ENCODE results near the gene IL1RAPL1. TPM values are rescaled to one million over a fixed set of nuclear protein-coding genes. Genes with fewer than 3 reads are reported as not detected.

Gene IL1RAPL1
- total and polyA plus RNA-seq, 2 experiments from 2014 or later, result 0.18 to 0.49 TPM

DNA sequence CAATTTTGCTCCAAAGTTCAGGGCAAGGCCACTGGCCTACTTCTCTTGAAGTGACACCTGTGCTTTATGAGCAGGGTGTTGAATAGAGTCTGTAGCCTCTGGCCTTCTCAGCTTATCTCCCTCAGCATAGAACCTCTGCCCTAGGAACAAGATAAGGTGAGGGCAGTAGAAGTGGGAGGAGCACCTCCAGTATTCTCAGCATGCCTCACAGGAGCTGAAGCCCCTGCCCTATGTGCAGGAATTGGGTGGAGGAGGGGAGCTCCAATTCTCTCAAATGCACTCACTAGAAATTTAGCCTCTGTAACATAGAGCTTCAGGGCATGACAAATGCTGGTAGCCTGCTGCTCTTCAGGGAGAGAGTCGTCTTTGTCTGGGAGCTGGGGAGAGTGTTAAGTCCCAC lies 479.3 kb downstream of the IL1RAPL1 start (continued):
- TF ChIP-seq, protein P1, sequence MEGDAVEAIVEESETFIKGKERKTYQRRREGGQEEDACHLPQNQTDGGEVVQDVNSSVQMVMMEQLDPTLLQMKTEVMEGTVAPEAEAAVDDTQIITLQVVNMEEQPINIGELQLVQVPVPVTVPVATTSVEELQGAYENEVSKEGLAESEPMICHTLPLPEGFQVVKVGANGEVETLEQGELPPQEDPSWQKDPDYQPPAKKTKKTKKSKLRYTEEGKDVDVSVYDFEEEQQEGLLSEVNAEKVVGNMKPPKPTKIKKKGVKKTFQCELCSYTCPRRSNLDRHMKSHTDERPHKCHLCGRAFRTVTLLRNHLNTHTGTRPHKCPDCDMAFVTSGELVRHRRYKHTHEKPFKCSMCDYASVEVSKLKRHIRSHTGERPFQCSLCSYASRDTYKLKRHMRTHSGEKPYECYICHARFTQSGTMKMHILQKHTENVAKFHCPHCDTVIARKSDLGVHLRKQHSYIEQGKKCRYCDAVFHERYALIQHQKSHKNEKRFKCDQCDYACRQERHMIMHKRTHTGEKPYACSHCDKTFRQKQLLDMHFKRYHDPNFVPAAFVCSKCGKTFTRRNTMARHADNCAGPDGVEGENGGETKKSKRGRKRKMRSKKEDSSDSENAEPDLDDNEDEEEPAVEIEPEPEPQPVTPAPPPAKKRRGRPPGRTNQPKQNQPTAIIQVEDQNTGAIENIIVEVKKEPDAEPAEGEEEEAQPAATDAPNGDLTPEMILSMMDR (conservative IDR thresholded peaks at IDR 0.05; ENCODE audit: low read depth in 2 of 2), result no peak
- TF ChIP-seq NANOG (IDR thresholded peaks at IDR 0.05; ENCODE audit: borderline replicate concordance), result no peak
- TF ChIP-seq EZH2phosphoT487 (IDR thresholded peaks at IDR 0.05; ENCODE audit: unreplicated experiment), result no peak
- no peak for TF ChIP-seq ZNF331 (CRISPR knock-in tag; IDR thresholded peaks at IDR 0.05; ENCODE audit: low read depth)
- no peak for TF ChIP-seq JUNB (IDR thresholded peaks at IDR 0.05; ENCODE audit: unreplicated experiment)

- H3K36me3 ChIP-seq (ENCODE audit: insufficient read depth), result no peaks in the 10 kb centered on the region
- no peaks in the 10 kb centered on the region for H4K20me1 ChIP-seq (replicated peaks; ENCODE audit: insufficient read depth)
- Mint-ChIP-seq H3K36me3 (ENCODE audit: low read depth) (no peaks in the 10 kb centered on the region), H3K27me3 (ENCODE audit: insufficient read depth, low read depth, poor library complexity) (no peaks in the 10 kb centered on the region), H3K4me3 (no peak overlapping the region; the same call in 2 of the 3 replicates), H3K4me1 (peaks cover 23% of the 10 kb centered on the region), H3K9me3 (no peaks in the 10 kb centered on the region), H3K27ac (no peak overlapping the region)
- DNase-seq (ENCODE audit: low spot score) (peak; percentile 4), ATAC-seq (no peak)
- H3K4me3 ChIP-seq, result no peak overlapping the region
- peaks cover 13% of the 10 kb centered on the region for H3K4me1 ChIP-seq (ENCODE audit: insufficient read depth)
- no peak overlapping the region for H3K27ac ChIP-seq (ENCODE audit: low read depth)
- peak overlapping the region; percentile 41; the same call in 1 of the 2 replicates for H3K4me2 ChIP-seq
- H3F3A ChIP-seq (replicated peaks; ENCODE audit: low read depth), result no peaks in the 10 kb centered on the region
- H3K27me3 ChIP-seq (ENCODE audit: insufficient read depth), result no peaks in the 10 kb centered on the region
- no peaks in the 10 kb centered on the region for H3K79me2 ChIP-seq (replicated peaks; ENCODE audit: insufficient read depth)
- H3K9me2 ChIP-seq (ENCODE audit: insufficient read depth), result no peaks in the 10 kb centered on the region
- H2AFZ ChIP-seq, result no peak overlapping the region
- TF ChIP-seq NANOG (IDR thresholded peaks at IDR 0.05; ENCODE audit: borderline replicate concordance), result peak; percentile 35; the same call in 1 of the 2 replicates
- TF ChIP-seq EZH2 (IDR thresholded peaks at IDR 0.05; ENCODE audit: low read depth, unreplicated experiment), result no peak
- no peak for TF ChIP-seq STAT1 (IDR thresholded peaks at IDR 0.05; ENCODE audit: unreplicated experiment)
- TF ChIP-seq ZNF462 (CRISPR knock-in tag; IDR thresholded peaks at IDR 0.05), result no peak
Measured at GRCh38 chrX:29067351-29067750, 480.1 kb downstream of the IL1RAPL1 start.

All from GM23338 (cell line).